K562 (cell line): ENCODE data around the gene SIRT7. TPM values are rescaled to one million over a fixed set of nuclear protein-coding genes. Genes with fewer than 3 reads are reported as not detected.

Source experiments
- ATAC-seq: fragments of 200-7000 bp; cut with Tn5 transposase; 3 replicates; pipeline ENCODE4 v1.9.1; 2020; ENCODE audit warnings: moderate library complexity
- BruUV-seq: library from RNA; stranded (reverse); fragments of 400-500 nt; replicated peaks from 2 replicates; lab custom pipeline; 2021; lab: Mats Ljungman, UMichigan
- CTCF ChIA-PET: fragments of 300-600 bp; formaldehyde crosslinking; extraction: SDS; loops from one replicate; lab custom pipeline; 2021; ENCODE audit warnings: low intra/inter-chr PET ratio; lab: Yijun Ruan, JAX
- POLR2A ChIA-PET: fragments of 300-600, 350-650 bp; sonication (Branson Sonifier 250); formaldehyde crosslinking; extraction: SDS; loops from one replicate; lab custom pipeline; 2021; ENCODE audit warnings: antibody characterized with exemption, inconsistent platforms; lab: Yijun Ruan, JAX
- DNase-seq, 4 experiments: peaks; one replicate each; pipeline versions ENCODE4 v3.0.0 to v3.0.0-alpha.2; 2011 to 2018; ENCODE audit warnings: low spot score in 3 of 4, mixed read lengths in 3 of 4; ENCODE audit errors: extremely low read depth in 1 of 4
- FAIRE-seq: peaks from 2 replicates; lab custom pipeline; 2011; peaks lifted over from hg19 to GRCh38; lab: Jason Lieb, UNC
- H2AFZ ChIP-seq: 2 replicates; pipeline ENCODE4 v1.6.0; 2011; ENCODE audit warnings: low read depth, low read length, control low read depth, inconsistent platforms
- H3K27ac ChIP-seq: fragments of 200-600 bp; 3 replicates; pipeline ENCODE4 v1.8.0; 2011; ENCODE audit warnings: low read depth, mild to moderate bottlenecking, control low read depth, inconsistent platforms, low read length, moderate library complexity, mixed read lengths; ENCODE audit errors: extremely low read depth
- H3K27me3 ChIP-seq, 2 experiments: fragments of 300-600 bp in 1 of 2; 2 replicates in 1 of 2; 3 replicates in 1 of 2; pipeline versions ENCODE4 v1.6.0 to v1.8.0; 2011; ENCODE audit warnings: inconsistent platforms in 2 of 2, low read length in 2 of 2, mild to moderate bottlenecking in 1 of 2, mixed read lengths in 1 of 2, moderate library complexity in 1 of 2; ENCODE audit not compliant: control insufficient read depth in 2 of 2, insufficient read depth in 2 of 2
- H3K36me3 ChIP-seq: fragments of 300-600 bp; 3 replicates; pipeline ENCODE4 v1.8.0; 2011; ENCODE audit warnings: mild to moderate bottlenecking, low read length, inconsistent platforms; ENCODE audit not compliant: control insufficient read depth, insufficient read depth
- H3K4me1 ChIP-seq, 2 experiments: fragments of 200-600 bp in 1 of 2; replicated peaks in 1 of 2; 2 replicates in 1 of 2; 3 replicates in 1 of 2; pipeline versions ENCODE4 v1.5.1 to v1.8.0; 2011; ENCODE audit warnings: inconsistent platforms in 2 of 2, low read length in 2 of 2, mild to moderate bottlenecking in 1 of 2, mixed read lengths in 1 of 2, moderate library complexity in 1 of 2; ENCODE audit not compliant: control insufficient read depth in 2 of 2, insufficient read depth in 2 of 2
- H3K4me2 ChIP-seq: 2 replicates; pipeline ENCODE4 v1.6.1; 2011; ENCODE audit warnings: low read length, control low read depth, inconsistent platforms, mixed read lengths; ENCODE audit not compliant: insufficient read depth
- H3K4me3 ChIP-seq: fragments of 200-600 bp; sonication (generic), shearing (Covaris generic); 2 replicates; pipeline ENCODE4 v1.5.1; 2016; ENCODE audit warnings: control low read depth, inconsistent platforms
- H3K79me2 ChIP-seq: fragments of 200-600 bp; 3 replicates; pipeline ENCODE4 v1.8.0; 2011; ENCODE audit warnings: low read length, inconsistent platforms; ENCODE audit not compliant: control insufficient read depth, insufficient read depth
- H3K9ac ChIP-seq, 2 experiments: 2 replicates each; pipeline versions ENCODE4 v1.6.0 to v1.6.1; 2011; ENCODE audit warnings: low read depth in 2 of 2, low read length in 2 of 2, control low read depth in 1 of 2, inconsistent platforms in 1 of 2, mild to moderate bottlenecking in 1 of 2, mixed read lengths in 1 of 2; ENCODE audit not compliant: insufficient read depth in 1 of 2
- H3K9me1 ChIP-seq: one replicate; pipeline ENCODE4 v1.6.0; 2011; ENCODE audit warnings: inconsistent platforms, mild to moderate bottlenecking, low read length, moderate library complexity; ENCODE audit not compliant: control insufficient read depth, insufficient read depth
- H3K9me3 ChIP-seq: replicated peaks from 2 replicates; pipeline ENCODE4 v1.5.1; 2011; ENCODE audit warnings: low read depth, low read length, inconsistent platforms; ENCODE audit not compliant: control insufficient read depth, insufficient read depth
- H4K20me1 ChIP-seq: replicated peaks from 2 replicates; pipeline ENCODE4 v1.6.1; 2011; ENCODE audit warnings: low read length, inconsistent platforms, mixed read lengths; ENCODE audit not compliant: control insufficient read depth, insufficient read depth
- ERF ChIP-seq: fragments of 450-650 bp; formaldehyde crosslinking; IDR thresholded peaks from 2 replicates; pipeline ENCODE4 v1.4.0; 2020; ENCODE audit warnings: mild to moderate bottlenecking, mixed read lengths
- PCBP2 ChIP-seq: fragments of 200-400 bp; formaldehyde crosslinking; IDR thresholded peaks from 2 replicates; pipeline ENCODE4 v1.6.1; 2018; ENCODE audit warnings: low read length, low read depth, mild to moderate bottlenecking, moderate library complexity; ENCODE audit not compliant: poor library complexity, severe bottlenecking
- ZNF263 ChIP-seq: sonication (generic); formaldehyde crosslinking; IDR thresholded peaks from 2 replicates; pipeline ENCODE4 v1.8.0; 2022; ENCODE audit warnings: mild to moderate bottlenecking, missing genetic modification reagents, borderline replicate concordance
- WGBS: fragments of 100-300 bp; shearing (Covaris generic); methylation state at CpG from one replicate; pipeline ENCODE4 v1.1.6; 2016; ENCODE audit warnings: low coverage, mixed read lengths; ENCODE audit not compliant: insufficient coverage; ENCODE audit errors: missing lambda C conversion rate; 5-methylcytosine and 5-hydroxymethylcytosine counted together
- in situ Hi-C: fragments of 300-500 bp; cut with MboI; formaldehyde crosslinking; loops from 4 replicates; pipeline ENCODE4 v1.15.0; 2018; ENCODE audit warnings: inconsistent platforms, mixed read lengths
- intact Hi-C: fragments of 100-400 bp; cut with micrococcal nuclease; formaldehyde crosslinking; loops from 2 replicates; pipeline ENCODE4 v1.14.2; 2022
- polyA plus RNA-seq, 8 experiments: library from polyadenylated mRNA; depleted of rRNA in 4 of 8; stranded (reverse) in 5 of 8; unstranded in 3 of 8; fragments of >200 nt; fragmentation: Nextera tagmentation in 2 of 8; fragmentation: Illumina TruSeq in 1 of 8; extraction: Ambion mirVana in 2 of 8; extraction: Trizol in 1 of 8; gene quantifications; 2 replicates each; pipeline versions ENCODE4 v1.2.1 to v1.2.3, GENCODE V29; 2011 to 2014; ENCODE audit warnings: inconsistent platforms in 1 of 8, missing spikeins in 1 of 8
- total RNA-seq, 7 experiments: library from RNA; depleted of rRNA in 6 of 7; stranded (reverse); fragments of >200 nt in 6 of 7; fragmentation: Illumina TruSeq in 2 of 7; extraction: Trizol in 2 of 7; gene quantifications; 2 replicates each; pipeline versions ENCODE4 v1.2.1 to v1.2.3, GENCODE V29; 2011 to 2021; ENCODE audit warnings: low replicate concordance in 1 of 7

The SIRT7 gene
- total and polyA plus RNA-seq, 9 of the 15 experiments (the other 6 are each of a cell fraction or from before 2014, with no cell fraction given), result 1.6 to 54.8 (median 20.3) TPM

- no peaks in the 10 kb centered on the region; the same call in 1 of the 2 replicates for H3K9me3 ChIP-seq
- TF ChIP-seq ZNF263 (CRISPR knock-in tag) (0 out of 2 replicates have a peak, but pooled peaks have one; percentile 29), PCBP2 (peak; percentile 90), ERF (CRISPR knock-in tag) (no peak)
- TF ChIP-seq, all 486 proteins: peak for 2
- no peak for ATAC-seq
- Histone ChIP-seq H4K20me1 (no peaks in the 10 kb centered on the region), H3K27me3 (no peaks in the 10 kb centered on the region), H2AFZ (no peak overlapping the region), H3K27ac (no peak overlapping the region), H3K4me3 (no peak overlapping the region), H3K9me1 (no peaks in the 10 kb centered on the region), H3K4me2 (no peak overlapping the region), H3K36me3 (peaks cover 16% of the 10 kb centered on the region; the same call in 2 of the 3 replicates), H3K79me2 (no peaks in the 10 kb centered on the region), H3K9ac (peak overlapping the region in 1 of 2 experiments; percentile 74; a peak in 1 of 4 replicates), H3K4me1 (peaks cover 0 to 38% of the 10 kb centered on the region in 2 experiments; a peak in 3 of 5 replicates)
- no TSS peak for BruUV-seq
- in situ Hi-C loops, result no loop called here
- ChIA-PET POLR2A (interaction anchor here (0.6 to 1.2 kb wide), 6 partner anchors 8 to 256 kb away, joined by 3 to 4 read pairs (median 3); no protein-coding TSS in a partner anchor), CTCF (no interaction called here)
- intact Hi-C loops, result loop anchor here (10.0 kb wide), 1 partner anchor 203 kb away; no protein-coding TSS in a partner anchor
- DNase-seq, result no peak
- FAIRE-seq, result no peak
- WGBS, result 62% methylated on average over 9 of the region's 13 CpGs
These were observed 34.1 kb upstream of the SIRT7 start for GRCh38 chr17:81951785-81952684.
